ENCODE data around the gene CNTN1. TPM values are rescaled to one million over a fixed set of nuclear protein-coding genes. Genes with fewer than 3 reads are reported as not detected.

Gene CNTN1
- total and polyA plus RNA-seq, 5 donors from 2014 or later = not detected

DNA sequence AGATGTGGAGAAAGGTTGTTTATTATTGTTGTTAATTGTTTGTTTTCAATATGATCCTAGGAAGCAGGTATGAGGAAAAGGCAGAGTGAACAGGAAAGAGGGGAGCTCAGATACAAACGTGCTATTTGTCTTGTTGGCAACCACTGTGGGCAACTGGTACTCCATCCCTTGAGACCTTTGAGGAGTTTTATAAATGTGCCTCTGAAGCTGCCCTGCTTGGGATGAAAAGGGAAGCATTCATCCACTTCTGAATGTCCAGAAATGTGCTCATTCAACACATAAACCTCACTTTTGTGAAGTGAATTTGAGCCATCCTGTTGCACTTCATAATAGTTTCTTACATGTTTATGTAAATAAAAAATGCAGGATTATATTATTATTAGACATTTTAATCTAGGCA, 331.6 kb downstream of the CNTN1 start:
- Histone ChIP-seq H3K36me3 (ENCODE audit: control insufficient read depth, insufficient read depth, low read length) (no peaks in the 10 kb centered on the region), H3K27ac (ENCODE audit: insufficient read depth, low read length, poor library complexity, severe bottlenecking) (no peak overlapping the region), H3K27me3 (ENCODE audit: control insufficient read depth, insufficient read depth, low read length) (no peaks in the 10 kb centered on the region), H3K4me1 (ENCODE audit: control insufficient read depth, insufficient read depth, low read length, poor library complexity, severe bottlenecking) (no peaks in the 10 kb centered on the region), H3K4me3 (ENCODE audit: low read depth, low read length) (no peak overlapping the region), H3K9me3 (ENCODE audit: control insufficient read depth in 2 of 2, low read length in 2 of 2) (no peaks in the 10 kb centered on the region)
- Mint-ChIP-seq H3K27ac (no peak overlapping the region), H3K4me1 (no peaks in the 10 kb centered on the region), H3K36me3 (no peaks in the 10 kb centered on the region), H3K27me3 (no peaks in the 10 kb centered on the region), H3K4me3 (no peak overlapping the region), H3K9me3 (peaks cover 0 to 3% (median 0%) of the 10 kb centered on the region in 7 donors)
- no peak for ATAC-seq (ENCODE audit: low read depth in 2 of 2)
- no peak for DNase-seq

DNA sequence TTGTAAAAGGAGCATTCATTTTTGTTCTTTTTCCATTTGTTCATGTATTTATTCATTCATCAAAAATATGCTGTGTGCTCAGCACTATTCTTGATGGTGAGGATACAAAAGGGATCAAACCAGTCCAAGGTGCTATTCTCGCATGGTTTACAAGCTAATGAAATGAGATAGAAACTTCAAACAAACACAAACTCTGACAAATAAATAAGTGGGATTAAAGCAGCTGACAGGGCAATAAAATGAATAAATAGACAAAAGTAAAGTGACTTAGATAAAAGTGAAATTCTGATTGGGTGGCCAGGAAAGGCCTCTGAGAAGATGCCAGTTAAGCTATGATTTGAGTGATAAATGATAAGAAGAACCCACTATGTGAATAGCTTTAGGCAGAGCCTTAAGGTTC, 333.9 kb downstream of the CNTN1 start:
- Histone ChIP-seq H3K27me3 (ENCODE audit: control insufficient read depth, insufficient read depth, low read length) (no peaks in the 10 kb centered on the region), H3K4me1 (ENCODE audit: control insufficient read depth, insufficient read depth, low read length, poor library complexity, severe bottlenecking) (no peaks in the 10 kb centered on the region), H3K36me3 (ENCODE audit: control insufficient read depth, insufficient read depth, low read length) (no peaks in the 10 kb centered on the region), H3K4me3 (ENCODE audit: low read depth, low read length) (no peak overlapping the region), H3K27ac (ENCODE audit: insufficient read depth, low read length, poor library complexity, severe bottlenecking) (no peak overlapping the region), H3K9me3 (ENCODE audit: control insufficient read depth in 2 of 2, low read length in 2 of 2) (no peaks in the 10 kb centered on the region)
- no peaks in the 10 kb centered on the region for H3K36me3 Mint-ChIP-seq
- peaks cover 0 to 3% (median 0%) of the 10 kb centered on the region in 7 donors for H3K9me3 Mint-ChIP-seq
- ATAC-seq (ENCODE audit: low read depth in 2 of 2) = no peak
- H3K4me1 Mint-ChIP-seq = no peaks in the 10 kb centered on the region
- H3K27me3 Mint-ChIP-seq = no peaks in the 10 kb centered on the region
- H3K4me3 Mint-ChIP-seq = no peak overlapping the region
- no peak overlapping the region for H3K27ac Mint-ChIP-seq
- DNase-seq = no peak

DNA sequence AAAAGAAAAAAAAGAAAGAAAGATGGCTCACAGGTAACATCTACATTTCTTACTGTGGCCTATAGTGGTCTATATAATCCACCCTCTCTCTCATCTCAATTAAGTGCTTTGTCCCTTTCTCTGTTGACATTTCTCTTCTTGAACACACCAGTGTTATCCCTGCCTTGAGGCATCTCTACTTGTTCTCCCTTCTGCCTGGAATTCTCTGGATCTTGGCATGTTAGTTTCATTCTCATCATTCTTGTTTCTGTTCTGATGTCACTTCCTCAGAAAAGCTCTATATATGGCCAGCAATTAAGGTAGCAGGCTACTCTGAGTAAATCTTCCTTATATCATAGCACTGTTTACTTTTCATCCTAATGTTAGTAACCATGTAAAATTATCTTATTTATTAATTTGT, 340.1 kb downstream of the CNTN1 start:
- Histone ChIP-seq H3K36me3 (ENCODE audit: control insufficient read depth, insufficient read depth, low read length) (no peaks in the 10 kb centered on the region), H3K4me1 (ENCODE audit: control insufficient read depth, insufficient read depth, low read length, poor library complexity, severe bottlenecking) (no peaks in the 10 kb centered on the region), H3K27ac (ENCODE audit: insufficient read depth, low read length, poor library complexity, severe bottlenecking) (no peak overlapping the region), H3K27me3 (ENCODE audit: control insufficient read depth, insufficient read depth, low read length) (no peaks in the 10 kb centered on the region), H3K4me3 (ENCODE audit: low read depth, low read length) (no peak overlapping the region), H3K9me3 (ENCODE audit: control insufficient read depth in 2 of 2, low read length in 2 of 2) (no peaks in the 10 kb centered on the region)
- H3K36me3 Mint-ChIP-seq = no peaks in the 10 kb centered on the region
- no peaks in the 10 kb centered on the region for H3K27me3 Mint-ChIP-seq
- H3K4me1 Mint-ChIP-seq = no peaks in the 10 kb centered on the region
- peaks cover 0 to 6% (median 2%) of the 10 kb centered on the region in 7 donors for H3K9me3 Mint-ChIP-seq
- DNase-seq (no peak), ATAC-seq (ENCODE audit: low read depth in 2 of 2) (no peak)
- no peak overlapping the region for H3K4me3 Mint-ChIP-seq
- H3K27ac Mint-ChIP-seq = no peak overlapping the region

DNA sequence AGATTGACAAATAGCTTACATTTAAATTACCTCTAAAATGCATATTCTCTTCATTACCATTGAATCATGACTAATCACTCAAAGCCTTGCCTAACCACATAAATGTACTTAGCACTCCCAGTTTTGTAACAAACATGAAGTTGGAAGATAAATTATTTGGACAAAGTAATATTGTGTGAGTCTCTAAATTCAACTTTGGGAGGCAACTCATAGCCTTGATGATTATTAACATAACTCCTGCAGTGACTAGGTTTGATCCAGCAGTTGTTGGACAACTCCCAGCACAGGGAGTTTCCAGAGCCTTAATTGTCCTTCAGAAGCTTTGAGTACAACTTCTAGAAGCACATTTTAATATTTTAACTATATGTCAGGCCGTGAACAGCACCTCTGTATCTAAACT, 342.4 kb downstream of the CNTN1 start:
- H3K9me3 ChIP-seq (ENCODE audit: control insufficient read depth in 2 of 2, low read length in 2 of 2) = no peaks in the 10 kb centered on the region
- Mint-ChIP-seq H3K27me3 (no peaks in the 10 kb centered on the region), H3K27ac (no peak overlapping the region), H3K4me3 (no peak overlapping the region), H3K9me3 (peaks cover 0 to 10% (median 2%) of the 10 kb centered on the region in 7 donors), H3K4me1 (no peaks in the 10 kb centered on the region), H3K36me3 (no peaks in the 10 kb centered on the region)
- H3K4me3 ChIP-seq (ENCODE audit: low read depth, low read length) = no peak overlapping the region
- H3K36me3 ChIP-seq (ENCODE audit: control insufficient read depth, insufficient read depth, low read length) = no peaks in the 10 kb centered on the region
- DNase-seq = no peak
- no peaks in the 10 kb centered on the region for H3K27me3 ChIP-seq (ENCODE audit: control insufficient read depth, insufficient read depth, low read length)
- no peak overlapping the region for H3K27ac ChIP-seq (ENCODE audit: insufficient read depth, low read length, poor library complexity, severe bottlenecking)
- no peaks in the 10 kb centered on the region for H3K4me1 ChIP-seq (ENCODE audit: control insufficient read depth, insufficient read depth, low read length, poor library complexity, severe bottlenecking)
- no peak for ATAC-seq (ENCODE audit: low read depth in 2 of 2)

DNA sequence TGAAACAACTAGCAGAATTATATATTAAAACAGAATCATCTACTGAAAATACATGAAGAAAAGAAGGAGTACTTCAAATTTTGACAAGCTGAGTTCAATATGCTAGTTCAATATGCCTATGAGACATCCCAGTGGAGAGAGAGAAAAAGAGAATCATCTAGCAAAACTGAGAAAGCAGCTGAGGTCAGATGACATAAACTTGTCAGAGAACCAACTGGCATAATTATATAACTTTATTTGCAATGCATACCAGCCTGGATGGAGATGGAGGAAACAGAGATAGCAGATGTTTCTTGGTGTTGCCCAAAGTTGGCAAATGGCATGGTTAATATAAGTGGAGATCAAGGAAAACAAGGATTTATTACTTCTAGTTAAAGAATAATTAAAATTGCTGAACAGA, 347.2 kb downstream of the CNTN1 start:
- Histone ChIP-seq H3K9me3 (ENCODE audit: control insufficient read depth in 2 of 2, low read length in 2 of 2) (no peaks in the 10 kb centered on the region), H3K4me1 (ENCODE audit: control insufficient read depth, insufficient read depth, low read length, poor library complexity, severe bottlenecking) (no peaks in the 10 kb centered on the region), H3K27me3 (ENCODE audit: control insufficient read depth, insufficient read depth, low read length) (no peaks in the 10 kb centered on the region), H3K36me3 (ENCODE audit: control insufficient read depth, insufficient read depth, low read length) (no peaks in the 10 kb centered on the region), H3K4me3 (ENCODE audit: low read depth, low read length) (no peak overlapping the region), H3K27ac (ENCODE audit: insufficient read depth, low read length, poor library complexity, severe bottlenecking) (no peak overlapping the region)
- Mint-ChIP-seq H3K36me3 (no peaks in the 10 kb centered on the region), H3K4me3 (no peak overlapping the region), H3K27me3 (no peaks in the 10 kb centered on the region), H3K4me1 (no peaks in the 10 kb centered on the region), H3K9me3 (peaks cover 0 to 7% (median 3%) of the 10 kb centered on the region in 7 donors), H3K27ac (no peak overlapping the region)
- DNase-seq = no peak
- no peak for ATAC-seq (ENCODE audit: low read depth in 2 of 2)

DNA sequence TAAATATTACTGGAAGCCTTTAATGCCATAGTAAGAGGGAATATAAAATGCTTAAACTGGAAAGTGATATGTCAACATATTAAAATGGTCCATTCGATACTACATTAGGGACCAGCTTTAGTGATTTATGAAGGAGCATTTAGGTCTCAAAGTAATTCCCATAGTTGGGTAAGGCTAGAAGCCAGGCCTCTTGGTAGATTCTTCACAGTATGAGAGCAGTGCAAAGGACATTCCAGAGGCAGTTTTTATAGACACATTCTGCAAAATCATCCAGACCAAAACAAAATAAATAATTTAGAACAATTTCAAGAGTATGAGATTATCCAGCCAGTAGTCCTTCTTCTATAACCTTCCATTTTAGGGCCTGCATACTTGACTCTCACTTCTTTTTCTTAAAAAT, 353.3 kb downstream of the CNTN1 start:
- Histone ChIP-seq H3K27me3 (ENCODE audit: control insufficient read depth, insufficient read depth, low read length) (no peaks in the 10 kb centered on the region), H3K27ac (ENCODE audit: insufficient read depth, low read length, poor library complexity, severe bottlenecking) (no peak overlapping the region), H3K36me3 (ENCODE audit: control insufficient read depth, insufficient read depth, low read length) (no peaks in the 10 kb centered on the region), H3K4me1 (ENCODE audit: control insufficient read depth, insufficient read depth, low read length, poor library complexity, severe bottlenecking) (no peaks in the 10 kb centered on the region), H3K9me3 (ENCODE audit: control insufficient read depth in 2 of 2, low read length in 2 of 2) (no peaks in the 10 kb centered on the region), H3K4me3 (ENCODE audit: low read depth, low read length) (no peak overlapping the region)
- Mint-ChIP-seq H3K4me1 (no peaks in the 10 kb centered on the region), H3K4me3 (no peak overlapping the region), H3K27ac (no peak overlapping the region), H3K27me3 (no peaks in the 10 kb centered on the region), H3K9me3 (peaks cover 0 to 2% (median 0%) of the 10 kb centered on the region in 7 donors), H3K36me3 (no peaks in the 10 kb centered on the region)
- DNase-seq (no peak), ATAC-seq (ENCODE audit: low read depth in 2 of 2) (no peak)

DNA sequence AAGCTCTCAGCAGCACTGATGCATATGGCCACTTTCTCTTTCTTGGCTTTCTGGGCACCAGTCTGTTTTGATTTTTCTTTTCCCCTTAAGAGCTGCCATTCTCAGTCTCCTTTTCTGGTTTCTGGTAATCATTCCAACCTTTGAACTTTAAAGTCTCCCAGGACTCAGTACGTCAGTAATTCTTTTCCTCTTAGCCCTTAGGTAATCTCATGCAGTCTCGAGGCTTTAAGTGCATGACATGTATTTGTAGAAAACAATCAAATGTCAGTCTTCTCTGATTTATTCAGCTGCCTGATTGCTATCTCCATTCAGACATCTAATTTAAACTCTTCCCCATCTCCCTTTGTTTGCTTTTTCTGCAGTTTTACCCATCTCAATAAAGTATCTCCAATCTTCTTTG, 356.8 kb downstream of the CNTN1 start:
- H3K4me3 Mint-ChIP-seq = no peak overlapping the region

DNA sequence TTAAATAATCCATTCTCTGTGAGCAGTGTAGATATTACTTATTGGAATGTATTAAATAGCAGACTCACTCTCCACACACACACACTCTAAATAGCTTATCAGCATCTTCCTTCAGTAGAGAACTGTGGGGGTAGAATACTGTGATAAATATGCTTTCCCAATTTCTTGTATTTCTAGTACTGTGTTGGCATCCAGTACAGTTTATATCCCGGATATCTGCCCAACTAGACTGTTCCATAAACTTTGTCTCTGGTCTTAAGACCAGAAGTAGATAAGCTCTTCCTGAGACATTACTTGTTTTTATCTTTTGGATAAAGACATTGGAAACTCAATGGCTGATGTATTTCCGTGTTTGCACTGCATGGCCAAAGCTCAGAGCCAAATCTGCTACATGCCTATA, 359.7 kb downstream of the CNTN1 start:
- H3K4me1 ChIP-seq (ENCODE audit: control insufficient read depth, insufficient read depth, low read length, poor library complexity, severe bottlenecking) = no peaks in the 10 kb centered on the region
- H3K4me3 ChIP-seq (ENCODE audit: low read depth, low read length) = no peak overlapping the region
- H3K27me3 ChIP-seq (ENCODE audit: control insufficient read depth, insufficient read depth, low read length) = no peaks in the 10 kb centered on the region
- no peak for ATAC-seq (ENCODE audit: low read depth in 2 of 2)
- H3K36me3 ChIP-seq (ENCODE audit: control insufficient read depth, insufficient read depth, low read length) = no peaks in the 10 kb centered on the region
- H3K36me3 Mint-ChIP-seq = no peaks in the 10 kb centered on the region
- no peaks in the 10 kb centered on the region for H3K27me3 Mint-ChIP-seq
- H3K9me3 Mint-ChIP-seq = peaks cover 0 to 3% (median 0%) of the 10 kb centered on the region in 7 donors
- H3K27ac ChIP-seq (ENCODE audit: insufficient read depth, low read length, poor library complexity, severe bottlenecking) = no peak overlapping the region
- no peak for DNase-seq
- H3K9me3 ChIP-seq (ENCODE audit: control insufficient read depth in 2 of 2, low read length in 2 of 2) = no peaks in the 10 kb centered on the region
- no peaks in the 10 kb centered on the region for H3K4me1 Mint-ChIP-seq
- H3K27ac Mint-ChIP-seq = no peak overlapping the region
- H3K4me3 Mint-ChIP-seq = no peak overlapping the region

More for the DNA sequence above, 356.8 kb downstream of the CNTN1 start:
- Histone ChIP-seq H3K27ac (ENCODE audit: insufficient read depth, low read length, poor library complexity, severe bottlenecking) (no peak overlapping the region), H3K9me3 (ENCODE audit: control insufficient read depth in 2 of 2, low read length in 2 of 2) (no peaks in the 10 kb centered on the region), H3K27me3 (ENCODE audit: control insufficient read depth, insufficient read depth, low read length) (no peaks in the 10 kb centered on the region), H3K36me3 (ENCODE audit: control insufficient read depth, insufficient read depth, low read length) (no peaks in the 10 kb centered on the region), H3K4me1 (ENCODE audit: control insufficient read depth, insufficient read depth, low read length, poor library complexity, severe bottlenecking) (no peaks in the 10 kb centered on the region), H3K4me3 (ENCODE audit: low read depth, low read length) (no peak overlapping the region)
- DNase-seq (no peak), ATAC-seq (ENCODE audit: low read depth in 2 of 2) (no peak)
- Mint-ChIP-seq H3K27ac (no peak overlapping the region), H3K9me3 (peaks cover 0 to 2% (median 0%) of the 10 kb centered on the region in 7 donors), H3K27me3 (no peaks in the 10 kb centered on the region), H3K4me1 (no peaks in the 10 kb centered on the region), H3K36me3 (no peaks in the 10 kb centered on the region)
